GM21723 (cell line): ENCODE measurements around the gene IDH3A.

ENCODE experiments used
- ATAC-seq: cut with Tn5 transposase; IDR thresholded peaks from one replicate; pipeline ENCODE4 v1.9.1; 2021; ENCODE audit warnings: mild to moderate bottlenecking, moderate library complexity; ENCODE audit not compliant: unreplicated experiment

Gene IDH3A

DNA sequence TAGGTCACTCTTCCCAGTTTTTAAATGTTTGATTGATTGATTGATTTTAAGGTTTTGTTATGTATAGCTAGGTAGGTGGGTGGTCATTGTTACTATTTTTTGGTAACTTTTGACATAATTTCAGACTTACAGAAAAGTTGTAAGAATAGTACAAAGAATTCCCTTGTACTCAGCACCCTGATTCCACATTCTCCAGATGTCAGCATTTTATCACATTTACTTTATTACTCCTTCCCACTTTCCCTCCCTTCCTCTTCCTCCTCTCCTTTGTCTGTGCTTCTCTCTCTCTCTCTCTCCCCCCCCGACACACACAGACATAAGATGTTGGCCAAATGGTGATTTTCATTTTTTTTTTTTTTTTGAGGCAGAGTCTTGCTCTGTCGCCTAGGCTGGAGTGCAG is 14.8 kb downstream of the IDH3A start:
- ATAC-seq: no peak

DNA sequence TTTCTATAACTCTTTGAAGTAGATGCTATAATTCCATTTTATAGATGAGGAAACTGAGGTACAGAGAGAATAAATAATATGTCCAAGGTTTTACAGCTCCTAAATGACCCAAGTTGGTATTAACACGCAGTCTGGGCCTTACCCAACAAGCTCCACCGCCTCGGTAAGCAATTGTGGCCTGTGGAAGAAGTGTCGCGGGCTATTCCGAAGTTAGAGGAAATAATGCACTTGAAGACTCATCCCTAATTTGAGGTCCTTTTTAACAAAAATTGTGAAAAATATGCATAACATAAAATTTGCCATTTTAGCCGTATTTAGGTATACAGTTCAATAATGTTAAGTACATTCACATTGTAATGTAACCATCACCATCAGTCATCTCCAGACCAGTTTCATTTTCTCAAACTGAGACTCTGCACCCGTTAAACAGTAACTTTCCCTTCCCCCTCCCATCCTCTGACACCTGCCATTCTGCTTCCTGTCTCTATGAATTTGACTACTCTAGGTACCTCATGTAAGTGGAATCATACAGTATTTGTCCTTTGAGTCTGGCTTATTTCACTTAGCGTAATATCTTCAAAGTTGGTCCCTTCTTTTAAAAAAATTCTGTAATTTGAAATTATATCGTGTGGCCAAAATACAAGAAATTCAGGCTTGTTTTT is 18.2 kb downstream of the IDH3A start:
- ATAC-seq: peak; percentile 68

DNA sequence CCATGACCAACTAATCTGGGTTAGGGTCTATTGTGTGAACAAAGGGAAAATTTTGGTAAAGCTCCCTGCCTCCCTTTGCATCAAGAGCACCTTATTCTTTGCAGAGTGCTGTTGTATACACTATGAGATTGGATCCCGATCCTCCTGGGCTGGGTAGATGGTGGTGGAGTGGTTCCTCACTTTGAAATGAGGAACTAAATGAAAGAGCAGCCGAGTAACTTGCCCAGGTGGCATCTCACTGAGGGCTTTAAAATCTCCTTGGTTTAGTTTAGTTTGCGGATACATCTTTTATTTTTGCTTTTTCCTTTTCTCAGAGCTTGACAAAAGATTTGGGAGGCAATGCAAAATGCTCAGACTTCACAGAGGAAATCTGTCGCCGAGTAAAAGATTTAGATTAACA is 19.4 kb downstream of the IDH3A start:
- ATAC-seq: no peak

DNA sequence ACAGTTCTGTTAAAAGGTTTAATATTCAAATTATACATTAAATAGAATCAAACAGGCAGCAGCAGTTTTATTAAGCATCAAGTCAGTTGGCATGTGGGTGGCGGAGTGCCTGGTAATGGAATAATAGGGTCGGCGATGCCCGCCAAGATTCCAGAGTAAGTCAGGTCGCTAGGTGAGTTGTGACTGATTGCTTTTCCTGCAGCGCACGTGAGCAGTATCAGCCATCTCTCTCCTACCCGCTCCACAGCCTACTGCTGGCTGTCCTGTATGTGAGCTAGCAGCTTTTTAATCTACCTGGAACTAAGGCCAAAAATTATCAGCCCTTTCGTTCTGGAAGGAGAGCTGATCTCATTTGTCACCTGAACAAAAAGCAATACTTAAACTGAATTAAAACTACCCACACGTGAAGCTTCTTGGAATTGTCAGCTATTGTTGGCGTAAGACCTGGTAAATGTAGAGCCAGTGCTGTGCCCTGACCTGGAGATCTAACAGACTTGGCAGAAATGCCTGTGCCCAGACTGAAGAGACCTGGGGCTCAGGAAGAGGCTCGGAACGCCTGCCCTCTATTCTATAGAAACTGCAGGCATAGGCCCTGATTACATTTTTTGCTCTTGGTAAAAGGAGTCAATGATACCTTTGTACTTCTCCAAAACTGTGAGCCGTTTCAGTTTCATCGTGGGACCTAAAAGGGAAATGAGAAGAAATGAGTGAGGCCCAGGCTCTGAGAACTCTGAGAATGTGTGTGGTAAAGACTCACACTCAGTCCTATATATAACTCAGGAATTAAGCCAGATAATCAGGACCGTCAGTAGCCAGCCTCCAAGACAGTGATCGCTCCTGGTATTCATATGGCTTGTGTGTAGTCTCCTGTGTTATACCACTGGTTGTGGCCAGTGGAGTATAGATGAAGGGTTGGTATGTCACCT is 21.9 kb downstream of the IDH3A start:
- peak; percentile 70 for ATAC-seq

DNA sequence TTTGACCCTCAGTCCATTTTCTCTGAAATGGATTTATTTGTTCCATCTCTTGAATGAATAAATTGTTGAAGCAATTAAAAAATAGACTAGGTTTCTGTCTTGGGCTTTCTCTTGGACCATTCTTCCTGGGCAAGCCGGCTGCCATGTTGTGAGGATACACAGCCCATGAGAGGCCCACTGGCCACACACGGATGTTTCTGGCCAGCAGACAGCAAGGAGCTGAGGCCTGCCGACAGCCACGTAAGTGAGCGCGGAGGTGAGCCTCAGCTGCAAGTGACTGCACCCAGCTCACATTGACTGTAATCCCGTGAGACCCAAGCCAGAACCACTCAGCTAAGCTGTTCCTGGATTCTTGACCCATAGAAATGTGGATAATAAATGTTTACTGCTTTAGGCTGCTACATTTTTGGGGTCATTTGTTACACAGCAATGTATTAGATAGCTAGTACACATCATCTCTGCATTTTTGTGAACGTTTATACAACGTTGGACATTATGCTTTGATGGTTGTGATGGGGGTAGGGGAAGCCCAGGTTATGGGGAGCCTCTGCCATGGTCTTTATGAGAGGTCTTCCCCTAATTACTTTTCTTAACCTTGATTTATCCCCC is 22.8 kb downstream of the IDH3A start:
- no peak for ATAC-seq

DNA sequence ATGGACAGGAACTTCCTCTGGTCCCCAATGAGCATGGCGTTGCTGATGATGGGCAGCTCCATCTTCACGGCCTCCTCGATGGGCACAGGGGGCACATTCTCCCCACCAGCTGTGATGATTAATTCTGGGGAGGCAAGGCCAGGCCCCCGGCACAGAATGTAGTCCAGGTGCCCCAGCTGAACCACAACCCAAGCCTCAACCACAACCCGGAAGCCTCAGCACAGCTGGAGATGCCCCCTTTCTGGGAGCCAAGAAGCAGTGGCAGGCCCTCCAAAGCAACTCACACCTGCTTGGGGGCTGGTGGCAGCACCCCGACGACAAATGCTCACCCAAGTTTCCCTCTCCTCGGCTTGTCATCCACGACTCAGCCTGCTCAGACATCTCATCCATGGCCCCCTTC is 25.2 kb downstream of the IDH3A start:
- ATAC-seq: no peak

DNA sequence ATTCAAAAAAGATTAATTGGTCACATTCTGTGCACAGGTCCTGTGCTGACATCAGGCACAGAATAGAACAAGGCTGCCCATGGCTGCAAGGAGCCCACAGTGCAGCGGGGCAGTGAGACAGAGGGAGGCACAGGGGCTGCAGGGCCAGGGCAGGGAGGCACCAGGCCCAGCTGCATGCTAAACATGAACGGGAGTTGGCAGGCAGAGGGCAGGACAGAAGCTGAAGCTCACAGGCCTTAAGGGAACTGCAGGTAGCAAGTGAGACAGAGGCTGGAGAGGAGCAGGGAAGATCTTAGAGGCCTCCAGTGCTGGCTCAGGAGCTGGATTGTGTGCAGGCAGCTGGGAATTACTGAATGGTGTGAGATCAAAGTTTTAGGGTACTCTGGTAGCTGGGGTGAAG is 26.2 kb downstream of the IDH3A start:
- ATAC-seq: no peak

DNA sequence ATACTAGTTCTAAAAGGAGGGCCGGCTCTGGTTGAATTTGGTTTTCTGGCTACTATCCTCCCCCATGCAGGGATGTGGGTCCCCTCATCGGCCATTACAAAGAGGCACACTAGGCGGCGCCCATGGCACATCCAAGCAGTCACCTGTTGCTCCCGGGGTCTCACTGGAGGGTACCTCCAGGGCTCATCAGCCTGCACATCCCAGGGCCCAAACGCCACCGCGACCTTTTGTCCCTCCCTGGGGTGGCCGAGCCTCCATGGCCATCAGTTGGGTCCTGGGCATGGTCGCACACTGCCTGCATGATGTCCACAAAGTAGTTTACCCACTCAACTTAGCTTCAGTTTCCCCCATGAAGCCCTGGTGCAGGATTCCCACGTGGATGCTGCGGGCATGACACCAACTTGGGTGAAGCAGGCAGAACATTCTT is 28.3 kb downstream of the IDH3A start:
- no peak for ATAC-seq

DNA sequence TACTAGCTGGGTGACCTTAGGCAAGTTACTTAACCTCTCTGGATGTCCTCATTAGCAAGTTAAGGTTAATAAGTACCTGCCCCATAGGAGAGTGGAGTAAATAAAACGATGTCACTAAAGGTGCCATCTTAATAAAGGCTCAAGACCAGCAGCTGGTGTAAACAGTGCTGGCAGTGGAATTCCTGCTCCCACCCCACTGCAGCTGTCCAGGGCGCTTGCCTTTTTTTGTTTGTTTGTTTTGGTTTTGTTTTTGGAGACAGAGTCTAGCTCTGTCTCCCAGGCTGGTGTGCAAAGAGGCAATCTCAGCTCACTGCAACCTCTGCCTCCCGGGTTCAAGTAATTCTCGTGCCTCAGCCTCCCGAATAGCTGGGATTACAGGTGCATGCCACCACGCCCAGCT is 28.9 kb downstream of the IDH3A start:
- ATAC-seq: no peak

DNA sequence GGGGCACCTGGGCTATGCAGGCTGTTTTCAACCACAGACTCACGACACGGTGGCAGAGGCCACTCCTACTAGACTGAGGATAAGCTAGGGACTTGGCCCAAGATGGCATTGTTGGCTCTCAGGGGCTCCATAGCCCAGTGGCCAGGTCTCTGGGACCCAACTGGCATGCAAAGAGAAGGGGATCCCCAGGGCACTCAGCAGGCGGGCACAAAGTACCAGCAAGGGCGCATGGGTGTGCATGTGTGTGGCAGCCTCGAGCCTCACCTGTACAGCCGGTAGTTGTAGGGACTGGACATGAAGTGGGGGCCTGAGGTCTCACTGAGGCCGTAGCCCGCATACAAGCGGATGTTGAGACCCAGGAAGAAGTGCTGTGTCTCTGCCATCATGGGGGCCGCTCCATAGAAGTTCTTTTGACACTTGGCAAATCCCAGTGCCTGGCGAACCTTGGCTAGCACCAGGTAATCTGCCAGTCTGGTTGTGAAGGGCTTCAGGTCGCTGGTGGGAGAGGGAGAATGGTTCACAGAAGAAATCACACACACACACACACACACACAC is 30.2 kb downstream of the IDH3A start:
- ATAC-seq: no peak

DNA sequence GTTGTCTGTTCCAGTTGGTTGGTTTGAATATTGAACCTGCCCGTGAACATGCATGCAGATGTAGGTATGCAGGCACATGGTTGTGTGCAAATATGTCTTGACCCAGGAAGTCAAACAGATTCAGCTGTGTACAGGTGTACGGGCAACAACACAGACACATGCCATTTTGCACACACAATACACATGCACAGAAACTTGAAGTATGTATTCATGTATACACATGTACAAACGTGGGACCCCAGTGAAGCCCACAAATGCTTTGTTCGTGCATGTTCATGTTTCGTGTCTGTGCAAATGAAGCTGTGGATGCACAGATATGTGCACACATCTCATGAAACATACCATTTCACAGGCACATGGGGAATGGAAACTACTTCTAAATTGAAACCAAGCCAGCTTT is 30.7 kb downstream of the IDH3A start:
- ATAC-seq: no peak

DNA sequence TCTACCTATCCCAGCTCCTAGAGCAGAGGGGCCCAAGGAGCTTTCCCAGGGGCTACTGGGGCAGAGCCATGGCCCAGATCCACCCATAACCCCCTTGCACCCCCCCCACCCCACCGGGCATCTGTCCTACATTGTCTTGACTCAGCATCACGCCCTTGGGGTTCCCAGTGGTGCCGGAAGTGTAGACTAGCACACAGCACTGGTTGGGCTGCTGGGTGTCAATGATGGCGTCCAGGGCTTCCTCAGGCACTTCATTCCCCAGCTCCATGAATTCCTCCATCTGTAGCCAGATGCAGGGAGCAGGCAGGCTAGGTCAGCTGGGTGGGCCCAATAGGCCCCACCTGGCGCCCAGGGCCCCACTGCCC is 33.2 kb downstream of the IDH3A start:
- no peak for ATAC-seq

DNA sequence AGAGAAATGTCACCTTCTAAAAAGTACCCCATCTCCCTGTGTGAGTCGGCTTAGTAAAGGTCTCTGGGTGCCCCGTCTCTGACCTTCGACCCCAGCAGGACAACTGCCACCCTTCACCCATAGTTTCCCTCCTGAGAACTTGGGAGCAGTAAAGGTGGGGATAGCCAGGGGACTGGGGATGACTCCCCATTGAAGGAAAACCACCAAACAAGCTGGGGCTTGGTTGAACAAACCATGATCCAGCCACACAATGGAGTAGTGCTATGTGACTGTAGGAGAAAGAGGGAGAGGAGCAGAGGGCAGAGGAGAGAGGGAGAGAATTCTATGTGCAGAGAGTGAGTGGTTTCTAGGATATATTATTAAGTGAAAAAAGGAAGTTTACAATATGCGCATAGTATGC is 33.7 kb downstream of the IDH3A start:
- no peak for ATAC-seq

DNA sequence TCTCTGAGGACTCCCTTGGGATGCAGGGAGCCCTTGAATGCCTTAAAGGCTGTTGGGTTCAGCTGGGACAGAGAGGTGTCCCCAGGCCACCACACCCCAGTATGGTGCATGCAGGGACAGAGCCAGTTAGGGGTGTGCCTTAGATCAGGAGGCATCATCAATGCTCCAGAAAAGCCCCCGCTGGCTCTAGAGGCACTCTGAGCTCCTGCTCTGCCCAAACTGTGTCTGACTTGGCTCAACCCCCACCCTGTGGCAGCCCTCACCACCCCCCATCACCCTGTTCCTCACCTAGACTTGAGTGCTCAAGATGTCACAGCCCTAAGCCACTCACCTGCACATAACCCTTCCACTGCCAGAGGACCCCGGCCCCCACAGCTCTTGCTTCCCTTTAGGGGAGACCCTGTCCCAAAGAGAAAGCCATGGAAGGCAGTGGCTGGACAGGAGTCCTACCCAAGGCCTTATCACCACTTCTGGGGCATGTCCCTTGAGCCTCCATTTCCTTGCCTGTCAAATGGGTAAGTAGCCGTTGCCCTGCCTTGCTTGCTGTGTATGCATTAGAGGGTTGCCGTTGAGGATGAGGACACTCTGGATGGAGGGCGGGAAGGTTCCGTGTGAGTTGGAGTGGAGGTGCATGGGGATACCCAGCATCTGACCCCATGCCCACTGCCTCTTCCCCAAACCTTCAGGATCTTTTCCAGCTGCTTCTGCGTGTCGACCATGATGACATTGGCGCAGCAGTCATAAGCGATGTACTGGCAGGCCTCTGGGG is 43.8 kb downstream of the IDH3A start:
- ATAC-seq: no peak

DNA sequence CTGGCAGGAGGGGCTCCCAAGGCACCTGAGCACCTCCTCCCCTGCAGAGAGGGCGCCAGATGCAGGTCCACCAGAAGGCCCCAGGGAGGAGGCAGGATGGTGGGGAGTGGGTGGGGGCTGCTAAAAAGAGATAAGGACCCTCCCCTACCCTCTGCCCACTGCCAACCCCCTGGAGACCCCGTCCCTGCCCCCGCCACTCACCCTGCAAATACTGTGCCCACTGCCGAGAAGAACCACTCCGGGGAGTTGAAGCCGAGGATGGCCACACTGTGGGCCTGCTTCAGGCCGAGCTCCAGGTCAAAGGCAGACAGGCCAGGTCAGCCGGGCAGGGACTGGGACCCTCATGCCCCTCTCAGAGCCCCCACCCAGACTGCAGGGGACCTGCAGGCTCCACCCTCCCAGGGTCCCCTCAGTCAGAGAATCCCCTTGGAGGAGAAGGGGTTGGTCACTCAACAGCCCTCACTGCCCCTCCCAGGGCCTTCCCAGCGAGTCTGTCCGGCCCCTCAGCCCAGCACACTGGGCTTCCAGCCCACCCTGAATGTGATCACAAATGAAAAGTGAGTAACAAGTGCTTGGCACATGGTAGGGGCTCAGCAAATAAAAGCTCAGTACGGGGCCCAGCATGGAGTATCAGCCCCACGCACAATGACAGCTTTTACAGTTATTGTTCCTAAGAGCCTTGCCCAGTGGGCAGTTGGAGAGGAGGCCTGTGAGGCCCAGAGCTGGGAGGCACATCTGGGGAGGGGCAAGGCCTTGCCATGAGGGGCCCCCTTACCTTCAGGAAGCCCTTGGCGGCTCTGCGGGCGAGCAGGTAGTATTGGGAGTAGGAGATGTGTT is 44.8 kb downstream of the IDH3A start:
- ATAC-seq: no peak

DNA sequence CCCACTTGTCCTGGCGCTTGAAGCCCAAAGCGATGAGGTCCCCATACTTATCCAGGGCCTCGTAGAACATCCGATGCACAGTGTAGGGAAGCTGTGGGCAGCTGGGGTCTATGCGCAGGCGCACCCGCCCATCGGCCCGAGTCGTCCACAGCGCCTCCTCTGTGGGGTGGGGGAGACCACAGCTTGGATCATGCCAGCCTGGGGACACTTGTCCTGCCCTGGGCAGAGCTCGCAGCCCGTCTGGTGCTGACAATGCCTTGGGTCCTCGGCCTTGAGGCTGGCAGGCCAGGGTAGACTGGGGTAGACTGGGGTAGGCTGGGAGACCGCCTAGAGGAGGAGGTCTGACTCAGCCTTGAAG is 45.4 kb downstream of the IDH3A start:
- no peak for ATAC-seq

DNA sequence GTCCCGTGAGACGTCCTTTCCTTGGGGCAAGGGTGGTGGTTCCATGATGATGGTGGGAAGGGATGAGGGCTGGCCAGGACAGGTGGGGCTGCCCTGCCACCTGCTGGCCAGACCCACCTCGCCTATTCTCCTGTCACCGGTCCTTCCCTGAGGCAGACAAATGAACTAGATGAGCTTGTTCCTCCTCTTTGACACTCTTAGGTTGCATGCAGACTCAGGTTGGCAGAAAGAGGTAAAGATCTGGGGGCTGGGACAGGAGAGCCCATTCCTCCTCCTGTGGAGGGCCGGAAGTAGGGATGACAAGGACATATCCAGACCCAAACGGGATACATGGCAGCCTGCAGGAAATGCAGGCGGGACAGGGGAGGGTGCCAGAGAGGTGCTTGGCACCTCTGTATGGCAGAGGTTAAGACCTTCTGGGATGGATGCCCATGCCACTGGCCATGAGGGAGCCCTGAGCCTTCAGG is 46.6 kb downstream of the IDH3A start:
- no peak for ATAC-seq

DNA sequence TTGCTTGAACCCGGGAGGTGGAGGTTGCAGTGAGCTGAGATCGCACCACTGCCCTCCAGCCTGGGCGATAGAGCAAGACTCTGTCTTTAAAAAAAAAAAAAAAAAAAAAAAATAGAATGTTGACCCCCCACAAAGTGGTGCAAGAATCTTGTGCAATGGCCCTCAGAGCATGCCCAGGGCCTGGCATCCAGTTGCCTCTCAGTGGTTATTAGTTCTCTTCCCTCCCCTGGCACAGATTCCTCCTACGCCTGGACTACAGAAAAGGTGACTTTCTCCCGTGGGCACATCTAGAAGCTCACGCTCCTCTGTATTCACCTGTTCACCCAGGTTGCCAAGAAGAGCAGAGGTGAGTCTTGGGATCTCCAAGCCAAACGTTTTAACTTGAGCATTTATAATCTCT is 48.5 kb downstream of the IDH3A start:
- ATAC-seq: no peak

DNA sequence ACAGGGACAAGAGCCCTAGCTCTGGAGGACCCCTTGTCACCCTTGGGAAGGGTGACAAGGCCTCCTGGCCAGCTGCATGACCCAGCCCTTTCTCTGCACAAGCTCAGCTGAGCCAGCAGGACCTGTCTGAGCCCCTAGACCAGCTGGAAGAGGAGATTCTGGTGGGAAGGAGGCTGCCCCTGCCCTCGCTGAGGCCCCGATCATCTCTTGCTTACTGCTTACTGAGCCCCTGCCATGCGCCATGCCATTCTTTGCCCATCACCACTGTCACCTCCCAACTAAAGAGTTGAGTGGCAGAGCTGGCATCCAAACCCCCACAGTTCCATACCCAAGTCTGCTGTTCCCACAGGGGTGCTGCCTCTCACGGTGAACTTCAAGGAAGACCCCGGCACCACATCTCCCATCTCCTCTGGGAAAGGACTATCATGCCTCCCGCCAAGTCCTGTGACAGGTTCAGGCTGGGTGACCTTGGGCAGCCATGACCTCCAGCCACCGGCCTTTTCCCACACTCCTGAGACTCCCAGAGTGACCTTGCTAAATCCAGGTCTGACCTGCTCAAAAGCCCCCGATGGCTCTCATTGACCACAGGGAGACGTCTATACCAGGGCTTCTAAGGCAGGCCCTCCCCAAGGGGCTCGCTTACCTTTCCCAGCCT is 51.2 kb downstream of the IDH3A start:
- ATAC-seq: no peak
